GM18511 (cell line): ENCODE results near the gene CLVS2.

ENCODE experiments used
- ATAC-seq: cut with Tn5 transposase; IDR thresholded peaks from one replicate; pipeline ENCODE4 v1.9.1; 2021; ENCODE audit warnings: mild to moderate bottlenecking, moderate library complexity; ENCODE audit not compliant: unreplicated experiment

The CLVS2 gene

GRCh38 chr6:123022975-123023374, 26.9 kb downstream of the CLVS2 start:
- no peak for ATAC-seq

GRCh38 chr6:123024976-123025375, 28.9 kb downstream of the CLVS2 start:
- ATAC-seq = no peak

GRCh38 chr6:123027408-123027807, 31.4 kb downstream of the CLVS2 start:
- ATAC-seq = no peak

DNA sequence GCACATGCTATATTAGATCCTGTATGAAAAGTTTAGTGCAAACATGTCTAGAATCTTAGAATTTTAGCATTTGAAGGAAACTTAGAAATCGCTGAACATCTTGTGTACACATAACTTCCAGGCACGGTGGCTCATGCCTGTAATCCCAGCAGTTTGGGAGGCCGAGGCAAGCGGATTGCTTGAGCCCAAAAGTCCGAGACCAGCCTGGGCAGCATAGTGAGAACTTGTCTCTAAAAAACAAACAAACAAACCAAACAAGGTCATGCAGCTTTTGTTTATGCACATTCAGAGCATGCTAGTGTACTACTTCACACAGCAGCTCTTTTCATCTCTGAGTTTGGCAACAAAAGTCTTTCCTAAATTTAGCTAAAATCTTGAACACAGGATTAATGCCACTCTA, 32.2 kb downstream of the CLVS2 start:
- ATAC-seq = no peak

DNA sequence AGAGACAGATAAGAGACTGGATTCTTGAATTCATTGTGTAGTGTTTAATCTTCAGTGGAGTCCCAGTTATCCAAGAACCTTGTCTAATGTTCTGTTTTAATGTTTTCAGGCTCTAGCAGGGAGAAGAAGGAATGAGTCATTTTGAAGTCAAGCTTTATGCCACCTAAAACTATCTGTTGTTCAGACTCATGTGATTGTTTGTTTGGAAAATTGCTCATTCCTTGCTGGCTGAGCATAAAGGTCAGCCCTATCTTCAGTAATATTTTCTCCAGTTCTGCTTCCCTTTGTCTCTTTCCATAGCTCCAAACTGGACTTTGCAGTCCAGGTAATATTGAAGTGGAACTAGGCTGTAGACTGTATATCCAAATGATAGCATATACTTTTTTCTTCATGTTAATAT, 34.2 kb downstream of the CLVS2 start:
- ATAC-seq = no peak

- no peak for ATAC-seq
These were observed 40.6 kb downstream of the CLVS2 start for GRCh38 chr6:123036648-123037047.

- ATAC-seq = no peak
These were observed 43.4 kb downstream of the CLVS2 start for GRCh38 chr6:123039431-123039830.

DNA sequence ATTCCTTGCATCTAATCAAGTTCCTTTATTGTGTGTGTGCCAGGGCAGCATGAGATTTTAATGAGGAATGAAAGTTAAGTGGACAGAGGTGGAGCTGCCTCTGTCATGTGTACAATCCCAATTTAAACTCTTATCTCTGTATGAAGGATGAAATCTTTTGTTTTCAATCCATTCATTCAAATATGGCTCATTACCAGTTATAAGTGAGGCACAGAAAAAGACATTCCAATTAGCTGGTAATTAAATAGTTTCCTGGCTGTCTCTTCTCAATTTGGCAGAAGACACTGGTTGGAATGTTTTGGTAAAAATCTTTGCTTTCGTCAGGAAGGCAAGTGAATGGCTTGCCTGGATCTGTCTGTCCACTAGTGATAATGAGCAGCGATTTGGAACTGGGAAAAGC, 46.4 kb downstream of the CLVS2 start:
- ATAC-seq = no peak

- no peak for ATAC-seq
These were observed 48.4 kb downstream of the CLVS2 start for GRCh38 chr6:123044341-123044860.

- no peak for ATAC-seq
These were observed 57.7 kb downstream of the CLVS2 start for GRCh38 chr6:123053602-123054225.

DNA sequence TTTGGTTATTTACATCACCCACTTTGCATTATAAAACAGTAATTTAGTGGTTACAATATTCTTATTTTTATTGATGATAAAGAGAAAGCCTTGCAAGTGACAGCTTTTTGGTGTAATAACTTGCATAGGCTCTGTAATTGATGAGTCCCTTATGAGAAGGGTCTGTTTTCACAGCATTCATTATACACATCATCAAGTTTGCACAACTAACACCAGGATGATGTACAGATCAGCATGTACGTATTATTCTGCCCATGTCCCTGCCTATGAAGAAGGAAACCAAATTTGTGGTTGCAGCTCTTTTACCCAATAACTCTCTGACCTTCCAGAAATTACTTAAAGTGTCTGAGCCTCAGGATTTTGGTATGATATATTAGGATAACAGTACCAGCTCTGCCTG, 59.2 kb downstream of the CLVS2 start:
- ATAC-seq = no peak

GRCh38 chr6:123062670-123063069, 66.6 kb downstream of the CLVS2 start:
- ATAC-seq = no peak

DNA sequence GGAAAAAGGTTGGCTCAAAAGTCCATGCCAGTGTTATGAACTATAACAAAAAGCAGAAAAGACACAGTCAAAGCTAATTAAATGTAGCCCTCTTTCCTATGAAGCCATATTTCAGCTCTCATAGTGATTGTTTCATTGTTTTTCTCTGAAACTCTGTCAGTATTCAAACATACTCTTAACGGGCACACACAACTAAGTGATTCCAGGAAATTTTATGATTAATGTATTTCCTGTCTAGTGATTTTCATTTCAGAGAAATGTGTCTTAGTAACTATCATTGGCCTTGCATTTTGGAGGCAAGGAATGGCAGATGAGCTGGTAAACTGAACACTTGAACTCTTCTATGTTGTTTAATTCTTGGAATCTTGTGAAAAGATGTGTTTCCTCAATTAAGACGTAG, 68.0 kb downstream of the CLVS2 start:
- no peak for ATAC-seq

DNA sequence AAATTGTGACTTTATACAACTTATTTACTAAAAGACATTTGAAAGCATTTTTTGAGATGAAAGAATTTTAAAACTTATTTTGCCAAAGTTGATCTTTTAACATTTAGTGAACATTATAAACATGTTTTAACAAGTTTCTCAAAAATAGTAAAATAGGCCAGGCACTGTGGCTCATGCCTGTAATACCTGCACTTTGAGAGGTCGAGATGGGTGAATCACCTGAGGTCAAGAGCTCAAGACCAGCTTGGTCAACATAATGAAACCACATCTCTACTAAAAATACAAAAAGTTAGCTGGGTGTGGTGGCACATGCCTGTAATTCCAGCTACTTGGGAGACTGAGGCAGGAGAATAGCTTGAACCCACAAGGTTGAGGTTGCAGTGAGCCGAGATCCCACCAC, 78.6 kb downstream of the CLVS2 start:
- ATAC-seq = no peak

DNA sequence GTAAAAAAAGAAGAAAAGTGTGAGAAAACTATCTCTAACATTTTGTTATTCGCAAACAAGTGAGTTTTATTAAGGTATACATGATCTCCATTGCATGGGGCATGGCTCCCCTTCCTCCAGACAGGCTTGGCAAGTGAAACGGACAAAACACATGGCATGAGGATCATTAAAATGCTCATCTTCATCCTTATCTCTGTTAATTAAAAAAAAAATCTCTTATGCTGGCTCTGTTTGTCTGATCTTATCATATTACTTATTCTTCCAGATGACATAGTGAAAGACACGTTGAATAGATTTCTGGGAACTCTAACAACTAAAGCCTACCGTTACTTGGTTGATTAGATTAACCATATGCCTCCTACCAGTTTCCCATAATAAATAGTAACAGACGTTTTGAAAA, 89.4 kb downstream of the CLVS2 start:
- no peak for ATAC-seq

- no peak for ATAC-seq
These were observed 93.2 kb downstream of the CLVS2 start for GRCh38 chr6:123089226-123089625.

DNA sequence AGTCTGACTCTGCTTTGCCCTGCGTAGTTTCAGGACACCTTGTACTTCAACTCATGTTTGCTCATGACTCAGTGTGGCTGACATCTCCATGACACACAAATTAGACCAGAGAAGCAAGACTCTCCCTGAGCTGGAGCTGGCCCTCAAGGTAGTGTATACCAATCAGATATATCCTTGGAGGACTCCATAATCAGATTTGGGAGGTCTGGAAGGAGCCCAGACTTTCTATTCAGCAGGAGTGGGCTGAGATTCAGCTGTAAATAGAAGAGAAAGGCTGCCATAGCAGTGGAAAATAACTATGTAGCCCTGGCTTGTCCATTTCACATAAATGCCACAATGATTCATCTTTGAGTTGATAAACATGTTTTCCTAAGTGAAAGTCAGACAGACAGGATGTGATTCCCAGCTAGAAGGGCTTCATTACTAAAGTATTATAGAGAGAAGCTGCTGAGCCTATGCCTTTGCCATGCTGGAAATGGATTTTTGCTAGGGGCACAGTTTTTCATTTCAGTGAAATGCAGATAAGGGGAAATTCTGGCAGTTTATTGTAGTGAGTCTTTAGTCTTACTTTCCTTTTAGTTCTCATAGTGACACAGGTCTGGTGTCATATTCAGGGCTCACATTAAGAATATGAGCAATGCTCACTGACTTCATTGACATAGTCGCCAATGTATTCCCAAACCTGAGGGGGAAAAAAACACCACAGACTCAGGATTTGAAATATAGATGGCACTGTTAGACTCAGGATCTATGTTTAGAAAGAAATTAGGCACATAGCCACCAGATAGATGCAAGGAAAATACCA, 95.3 kb downstream of the CLVS2 start:
- ATAC-seq = no peak

- ATAC-seq = no peak
These were observed 95.8 kb downstream of the CLVS2 start for GRCh38 chr6:123091896-123092271.

DNA sequence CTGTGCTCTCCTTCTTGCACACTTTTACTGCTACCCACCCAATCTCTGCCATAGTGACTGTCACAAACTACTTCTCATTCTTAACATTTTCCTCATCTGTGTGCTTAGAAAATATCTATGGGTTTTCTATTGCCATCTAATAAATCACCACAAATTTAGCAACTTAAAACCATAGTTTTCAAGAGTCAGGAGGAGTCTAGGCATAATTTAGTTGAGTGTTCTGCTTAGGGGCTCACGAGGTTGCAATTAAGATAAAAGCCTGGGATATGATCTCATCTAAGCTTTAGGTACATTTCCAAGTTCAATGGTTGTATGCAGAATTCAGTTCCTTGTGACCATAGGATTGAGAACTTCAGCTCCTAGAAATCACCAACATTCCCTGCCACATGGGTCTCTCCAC, 98.8 kb downstream of the CLVS2 start:
- ATAC-seq = no peak

DNA sequence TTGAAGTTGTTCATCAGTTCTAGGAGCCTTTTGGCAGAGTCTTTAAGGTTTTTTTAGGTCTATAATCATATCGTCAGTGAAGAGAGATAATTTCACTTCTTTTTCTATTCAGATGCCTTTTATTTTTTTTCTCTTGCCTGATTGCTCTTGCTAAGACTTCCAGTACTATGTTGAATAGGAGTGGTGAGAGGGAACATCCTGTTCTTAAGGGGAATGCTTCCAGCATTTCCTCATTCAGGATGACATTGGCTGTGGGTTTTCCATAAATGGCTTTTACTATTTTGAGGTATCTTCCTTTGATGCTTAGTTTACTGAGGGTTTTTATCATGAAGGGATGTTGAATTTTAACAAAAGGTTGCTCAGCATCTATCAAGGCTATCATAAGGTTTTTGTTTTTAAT, 109.5 kb downstream of the CLVS2 start:
- ATAC-seq = no peak

GRCh38 chr6:123116370-123116769, 120.3 kb downstream of the CLVS2 start:
- no peak for ATAC-seq

DNA sequence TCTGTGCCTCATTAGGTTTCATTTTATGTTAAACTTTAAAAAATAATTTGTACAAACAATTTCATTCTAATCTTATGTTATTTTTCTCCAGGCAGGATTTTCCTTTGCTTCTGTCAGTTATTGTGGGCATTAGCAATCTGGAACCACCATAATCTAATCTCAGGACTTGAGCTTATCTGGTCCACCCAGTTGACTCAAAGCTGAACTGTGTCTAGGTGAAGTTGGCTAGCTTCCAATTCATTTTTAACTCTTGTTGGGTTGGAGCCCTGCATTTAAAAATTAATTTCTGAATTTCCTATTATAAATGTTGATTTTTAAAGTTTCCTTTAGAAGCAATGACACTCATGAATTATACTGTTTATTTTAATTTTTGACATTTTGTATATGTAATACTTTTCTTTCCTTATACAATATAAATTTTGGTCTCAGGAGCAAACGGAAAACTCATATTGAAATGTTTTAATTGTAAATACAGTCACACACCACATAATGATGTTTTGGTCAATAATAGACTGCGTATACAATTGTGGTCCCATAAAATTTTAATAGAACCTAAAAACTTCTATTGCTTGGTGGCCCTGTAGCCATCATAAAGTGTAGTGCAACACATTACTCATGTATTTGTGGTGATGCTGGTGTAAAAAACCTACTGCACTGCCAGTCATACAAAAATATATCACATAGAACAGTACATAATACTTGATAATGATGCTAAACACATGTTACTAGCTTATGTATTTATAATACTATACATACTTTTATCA, 121.3 kb downstream of the CLVS2 start:
- no peak for ATAC-seq
